Prostate gland (tissue), 2 donors: Measurements from ENCODE around the gene ZRANB2.

Source experiments
- POLR2A ChIP-seq: fragments of 450-650 bp; IDR thresholded peaks from one replicate; pipeline ENCODE4 v1.6.1; 2016; ENCODE audit warnings: antibody characterized with exemption, mild to moderate bottlenecking
- POLR2AphosphoS5 ChIP-seq: sonication (generic); formaldehyde crosslinking; IDR thresholded peaks from one replicate; pipeline ENCODE4 v1.6.1; 2017; ENCODE audit warnings: antibody characterized with exemption
- TF ChIP-seq, protein P1 (sequence below), 4 experiments: fragments of 200-600 bp in 2 of 4; fragments of 450-650 bp in 2 of 4; sonication (generic) in 2 of 4; IDR thresholded peaks; 1 replicate in 3 of 4; 2 replicates in 1 of 4; pipeline ENCODE4 v1.5.1; 2016 to 2019; ENCODE audit warnings: antibody characterized with exemption in 4 of 4, mild to moderate bottlenecking in 2 of 4, moderate library complexity in 2 of 4

DNA sequence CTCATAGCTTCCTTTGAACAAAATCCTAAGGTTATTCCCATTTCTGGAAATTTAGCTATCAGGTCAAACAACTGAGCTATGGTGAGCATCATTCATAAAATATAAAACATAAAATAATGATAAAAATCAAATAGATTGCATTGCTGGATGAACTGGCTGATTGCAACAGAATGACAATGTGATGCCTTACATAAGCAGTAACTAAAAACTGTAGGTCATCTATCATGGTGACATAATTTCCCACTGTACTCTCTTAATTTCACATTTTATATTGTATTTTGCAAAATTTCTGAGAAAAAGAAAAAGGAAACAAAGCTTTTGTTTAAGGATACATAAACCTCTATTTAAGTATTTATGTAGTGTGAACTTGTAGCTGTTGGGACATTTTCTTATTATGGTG, 37.8 kb downstream of the ZRANB2 start:
- TF ChIP-seq POLR2AphosphoS5 (no peak), POLR2A (no peak)
- TF ChIP-seq, protein P1, sequence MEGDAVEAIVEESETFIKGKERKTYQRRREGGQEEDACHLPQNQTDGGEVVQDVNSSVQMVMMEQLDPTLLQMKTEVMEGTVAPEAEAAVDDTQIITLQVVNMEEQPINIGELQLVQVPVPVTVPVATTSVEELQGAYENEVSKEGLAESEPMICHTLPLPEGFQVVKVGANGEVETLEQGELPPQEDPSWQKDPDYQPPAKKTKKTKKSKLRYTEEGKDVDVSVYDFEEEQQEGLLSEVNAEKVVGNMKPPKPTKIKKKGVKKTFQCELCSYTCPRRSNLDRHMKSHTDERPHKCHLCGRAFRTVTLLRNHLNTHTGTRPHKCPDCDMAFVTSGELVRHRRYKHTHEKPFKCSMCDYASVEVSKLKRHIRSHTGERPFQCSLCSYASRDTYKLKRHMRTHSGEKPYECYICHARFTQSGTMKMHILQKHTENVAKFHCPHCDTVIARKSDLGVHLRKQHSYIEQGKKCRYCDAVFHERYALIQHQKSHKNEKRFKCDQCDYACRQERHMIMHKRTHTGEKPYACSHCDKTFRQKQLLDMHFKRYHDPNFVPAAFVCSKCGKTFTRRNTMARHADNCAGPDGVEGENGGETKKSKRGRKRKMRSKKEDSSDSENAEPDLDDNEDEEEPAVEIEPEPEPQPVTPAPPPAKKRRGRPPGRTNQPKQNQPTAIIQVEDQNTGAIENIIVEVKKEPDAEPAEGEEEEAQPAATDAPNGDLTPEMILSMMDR (IDR thresholded peaks at IDR 0.05) = no peak
